ENCODE measurements around the gene ZFAND3. TPM values are rescaled to one million over a fixed set of nuclear protein-coding genes. Genes with fewer than 3 reads are reported as not detected.

The ZFAND3 gene
- total and polyA plus RNA-seq, 3 donors from 2014 or later: 104 to 329 (median 109) TPM

GRCh38 chr6:37787216-37787615 is 32.3 kb upstream of the ZFAND3 start:
- no peak for TF ChIP-seq POLR2A (IDR thresholded peaks at IDR 0.05)
- TF ChIP-seq CTCF (IDR thresholded peaks at IDR 0.05): no peak
- no peak overlapping the region for H3K4me3 ChIP-seq
- intact Hi-C loops (cut with DNase I; ENCODE audit: low total_unique reads): no loop called here

DNA sequence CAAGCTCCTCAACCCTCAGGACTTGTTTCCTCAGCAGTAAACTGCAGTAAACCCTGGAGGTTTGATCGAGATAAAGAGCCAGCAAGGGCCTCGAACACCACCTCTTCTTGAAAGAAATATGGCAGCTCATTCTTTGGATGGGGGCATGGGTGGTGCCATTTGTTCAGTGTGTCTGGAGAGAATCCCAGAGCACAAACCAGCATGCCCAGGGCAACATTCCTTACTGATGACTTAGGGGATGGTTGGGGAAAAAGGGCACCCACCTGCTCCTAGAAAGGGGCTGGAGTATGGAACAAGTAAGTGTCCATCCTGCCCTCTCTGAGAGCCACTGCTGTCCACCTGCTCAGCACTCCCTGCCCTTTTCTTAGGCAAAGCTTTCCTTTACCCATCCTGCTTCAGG is 31.3 kb upstream of the ZFAND3 start:
- H3K9me3 ChIP-seq: no peaks in the 10 kb centered on the region
- H3K4me3 ChIP-seq: no peak overlapping the region
- no peak for DNase-seq
- WGBS, 2 donors: 92 to 100% methylated on average over 2 of the region's 2 CpGs
- TF ChIP-seq POLR2A (IDR thresholded peaks at IDR 0.05) (no peak), CTCF (IDR thresholded peaks at IDR 0.05) (no peak)
- intact Hi-C loops (cut with DNase I; ENCODE audit: low total_unique reads): no loop called here
- H3K27ac ChIP-seq: no peak overlapping the region
- H3K36me3 ChIP-seq (ENCODE audit: low read depth, missing control alignments): no peaks in the 10 kb centered on the region
- H3K27me3 ChIP-seq: no peaks in the 10 kb centered on the region
- peaks cover 14% of the 10 kb centered on the region for H3K4me1 ChIP-seq

More at GRCh38 chr6:37787216-37787615, 32.3 kb upstream of the ZFAND3 start:
- Histone ChIP-seq H3K9me3 (no peaks in the 10 kb centered on the region), H3K4me1 (peaks cover 18% of the 10 kb centered on the region), H3K36me3 (ENCODE audit: low read depth, missing control alignments) (no peaks in the 10 kb centered on the region), H3K27ac (no peak overlapping the region), H3K27me3 (no peaks in the 10 kb centered on the region)
- no peak for DNase-seq
- WGBS, 2 donors: 91 to 94% methylated on average over 2 of the region's 2 CpGs

- DNase-seq: peak; percentile 91
- H3K4me3 ChIP-seq: no peak overlapping the region
- 46 to 48% methylated on average over 9 to 10 of the region's 10 CpGs for WGBS, 2 donors
- no peaks in the 10 kb centered on the region for H3K9me3 ChIP-seq
- H3K27ac ChIP-seq: no peak overlapping the region
- no peaks in the 10 kb centered on the region for H3K4me1 ChIP-seq
- TF ChIP-seq CTCF (IDR thresholded peaks at IDR 0.05): peak; percentile 71 to 87 (median 85)
- TF ChIP-seq POLR2A (IDR thresholded peaks at IDR 0.05): no peak
- H3K27me3 ChIP-seq: no peaks in the 10 kb centered on the region
- intact Hi-C loops (cut with DNase I; ENCODE audit: low total_unique reads): no loop called here
- no peaks in the 10 kb centered on the region for H3K36me3 ChIP-seq (ENCODE audit: low read depth, missing control alignments)
These were observed 28.2 kb upstream of the ZFAND3 start for GRCh38 chr6:37791156-37791919.

DNA sequence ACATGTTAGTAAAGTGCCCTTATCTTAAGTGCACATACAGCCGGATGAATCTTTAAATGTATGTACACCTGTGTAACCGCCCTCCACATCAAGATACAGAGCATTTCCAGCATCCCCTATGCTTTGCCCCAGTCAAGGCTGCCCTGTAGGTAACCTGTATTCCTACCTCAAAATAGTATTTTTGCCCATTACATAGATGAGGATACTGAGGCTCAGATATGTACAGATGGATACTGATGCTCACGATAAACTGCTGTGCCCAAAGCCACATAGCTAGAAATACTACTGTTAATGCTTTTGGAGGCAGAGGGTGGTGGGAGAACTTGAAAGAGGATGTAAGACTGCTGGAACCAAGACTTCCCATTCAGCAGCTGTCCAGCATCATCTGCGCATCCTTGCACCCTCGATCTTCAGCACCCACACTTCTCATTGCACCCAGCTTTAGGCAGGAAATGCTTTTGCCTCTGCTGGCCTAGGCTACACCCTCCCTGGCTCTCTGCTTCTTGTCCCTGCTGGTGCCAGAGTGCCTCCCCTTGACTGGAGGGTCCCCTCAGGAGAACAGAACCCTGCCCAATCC is 27.0 kb upstream of the ZFAND3 start:
- Histone ChIP-seq H3K27ac (no peak overlapping the region), H3K4me3 (no peak overlapping the region), H3K9me3 (no peaks in the 10 kb centered on the region), H3K4me1 (no peaks in the 10 kb centered on the region), H3K36me3 (ENCODE audit: low read depth, missing control alignments) (no peaks in the 10 kb centered on the region), H3K27me3 (no peaks in the 10 kb centered on the region)
- no peak for TF ChIP-seq CTCF (IDR thresholded peaks at IDR 0.05)
- TF ChIP-seq POLR2A (IDR thresholded peaks at IDR 0.05): no peak
- intact Hi-C loops (cut with DNase I; ENCODE audit: low total_unique reads): no loop called here
- DNase-seq: no peak
- 91 to 98% methylated on average over 5 of the region's 5 CpGs for WGBS, 2 donors

Measured in testis (tissue), 3 donors.